Calu3 (cell line): ENCODE measurements around the gene ZFP36L2. TPM values are rescaled to one million over a fixed set of nuclear protein-coding genes. Genes with fewer than 3 reads are reported as not detected.

Experiments used
- BruUV-seq: library from RNA; stranded (reverse); fragments of 400-500 nt; replicated peaks from 2 replicates; lab custom pipeline; 2021; lab: Mats Ljungman, UMichigan
- CTCF ChIA-PET: fragments of 300-600 bp; sonication (Branson Sonifier 250); formaldehyde crosslinking; loops from one replicate; lab custom pipeline; 2022; ENCODE audit warnings: antibody characterized with exemption; lab: Charles Lee
- DNase-seq: peaks from one replicate; pipeline ENCODE4 v3.0.0; 2022
- H3K27ac Mint-ChIP-seq: one replicate; pipeline ENCODE4 v1.8.0; 2022; ENCODE audit warnings: mixed read lengths; ENCODE audit not compliant: unreplicated experiment
- H3K27me3 Mint-ChIP-seq: one replicate; pipeline ENCODE4 v1.8.0; 2022; ENCODE audit warnings: mixed read lengths; ENCODE audit not compliant: unreplicated experiment
- H3K36me3 Mint-ChIP-seq: one replicate; pipeline ENCODE4 v1.8.0; 2022; ENCODE audit warnings: mild to moderate bottlenecking, moderate library complexity, mixed read lengths; ENCODE audit not compliant: insufficient read depth, unreplicated experiment
- H3K4me1 Mint-ChIP-seq: one replicate; pipeline ENCODE4 v1.8.0; 2022; ENCODE audit warnings: mild to moderate bottlenecking, low read depth, mixed read lengths; ENCODE audit not compliant: unreplicated experiment
- H3K4me3 Mint-ChIP-seq: one replicate; pipeline ENCODE4 v1.8.0; 2022; ENCODE audit warnings: mild to moderate bottlenecking, low read depth, moderate library complexity, mixed read lengths; ENCODE audit not compliant: unreplicated experiment
- H3K9me3 Mint-ChIP-seq: one replicate; pipeline ENCODE4 v1.8.0; 2022; ENCODE audit warnings: low read depth, mixed read lengths; ENCODE audit not compliant: unreplicated experiment
- CTCF ChIP-seq: fragments of 200-600 bp; IDR thresholded peaks from one replicate; pipeline ENCODE4 v1.8.0; 2022; ENCODE audit warnings: antibody characterized with exemption; ENCODE audit not compliant: unreplicated experiment
- intact Hi-C: fragments of 100-400 bp; cut with micrococcal nuclease; formaldehyde crosslinking; loops from one replicate; pipeline ENCODE4 v1.10.0; 2022; ENCODE audit not compliant: unreplicated experiment
- total RNA-seq: library from RNA; stranded (reverse); gene quantifications from 2 replicates; pipeline ENCODE4 v1.2.3, GENCODE V29; 2022

Gene ZFP36L2
- total RNA-seq, 1 experiment from 2014 or later, result 90.7 TPM

GRCh38 chr2:43221124-43221762 lies 5.2 kb downstream of the ZFP36L2 start:
- peak; percentile 19 for DNase-seq
- H3K27me3 Mint-ChIP-seq, result no peaks in the 10 kb centered on the region
- H3K4me3 Mint-ChIP-seq, result peak overlapping the region; percentile 98
- intact Hi-C loops, result loop anchor here (2.0 to 5.0 kb wide), 3 partner anchors 39 to 242 kb away; no protein-coding TSS in a partner anchor
- H3K36me3 Mint-ChIP-seq, result peaks cover 78% of the 10 kb centered on the region
- no peak for TF ChIP-seq CTCF
- CTCF ChIA-PET, result interaction anchor here (0.6 to 2.0 kb wide), 5 partner anchors 27 to 197 kb away, joined by 3 to 10 read pairs (median 5); no protein-coding TSS in a partner anchor
- BruUV-seq, result no TSS peak
- no peaks in the 10 kb centered on the region for H3K9me3 Mint-ChIP-seq
- peak overlapping the region; percentile 84 for H3K27ac Mint-ChIP-seq
- H3K4me1 Mint-ChIP-seq, result peaks cover 35% of the 10 kb centered on the region

DNA sequence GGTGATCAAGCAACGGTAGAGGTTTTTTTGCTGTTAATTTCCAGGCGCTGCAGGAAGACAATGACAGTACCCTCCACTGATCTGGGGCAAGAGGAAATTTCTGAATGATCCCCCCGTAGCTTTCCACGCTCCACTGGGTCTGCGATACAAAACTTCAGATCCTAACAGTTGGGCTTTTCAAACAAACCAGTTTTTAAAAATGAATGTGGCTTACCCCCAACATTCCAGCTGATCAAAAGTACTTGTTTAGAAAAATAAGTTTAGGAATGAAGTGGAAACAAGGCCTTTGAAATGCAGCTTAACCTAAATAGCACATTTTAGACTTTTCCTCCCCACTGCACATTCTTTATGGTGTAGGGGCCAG lies 5.7 kb downstream of the ZFP36L2 start:
- Mint-ChIP-seq H3K27ac (peak overlapping the region; percentile 84), H3K4me3 (peak overlapping the region; percentile 98), H3K9me3 (no peaks in the 10 kb centered on the region), H3K27me3 (no peaks in the 10 kb centered on the region), H3K36me3 (peaks cover 73% of the 10 kb centered on the region), H3K4me1 (peaks cover 35% of the 10 kb centered on the region)
- CTCF ChIA-PET, result interaction anchor here (1.9 to 2.0 kb wide), 2 partner anchors 26 to 51 kb away, joined by 7 to 10 read pairs; no protein-coding TSS in a partner anchor
- intact Hi-C loops, result loop anchor here (2.0 to 5.0 kb wide), 3 partner anchors 38 to 242 kb away; no protein-coding TSS in a partner anchor
- TF ChIP-seq CTCF, result no peak
- no TSS peak for BruUV-seq
- no peak for DNase-seq

GRCh38 chr2:43220229-43220751 lies 6.1 kb downstream of the ZFP36L2 start:
- no peaks in the 10 kb centered on the region for H3K9me3 Mint-ChIP-seq
- CTCF ChIA-PET, result interaction anchor here (0.6 to 1.9 kb wide), 2 partner anchors 15 to 51 kb away, joined by 4 to 10 read pairs; no protein-coding TSS in a partner anchor
- peaks cover 69% of the 10 kb centered on the region for H3K36me3 Mint-ChIP-seq
- no peaks in the 10 kb centered on the region for H3K27me3 Mint-ChIP-seq
- intact Hi-C loops, result loop anchor here (2.0 to 5.0 kb wide), 3 partner anchors 38 to 241 kb away; no protein-coding TSS in a partner anchor
- H3K4me3 Mint-ChIP-seq, result peak overlapping the region; percentile 98
- TSS peak; percentile 72 for BruUV-seq
- H3K4me1 Mint-ChIP-seq, result peaks cover 35% of the 10 kb centered on the region
- DNase-seq, result no peak
- peak overlapping the region; percentile 84 for H3K27ac Mint-ChIP-seq
- TF ChIP-seq CTCF, result no peak

GRCh38 chr2:43219383-43220228 lies 6.8 kb downstream of the ZFP36L2 start:
- no TSS peak for BruUV-seq
- CTCF ChIA-PET, result interaction anchor here (0.6 to 1.9 kb wide), 2 partner anchors 15 to 50 kb away, joined by 4 to 10 read pairs; no protein-coding TSS in a partner anchor
- Mint-ChIP-seq H3K36me3 (peaks cover 62% of the 10 kb centered on the region), H3K27ac (peak overlapping the region; percentile 84), H3K9me3 (no peaks in the 10 kb centered on the region), H3K4me3 (peak overlapping the region; percentile 98), H3K4me1 (peaks cover 35% of the 10 kb centered on the region), H3K27me3 (no peaks in the 10 kb centered on the region)
- TF ChIP-seq CTCF, result no peak
- intact Hi-C loops, result loop anchor here (2.0 to 5.0 kb wide), 3 partner anchors 37 to 241 kb away; no protein-coding TSS in a partner anchor
- DNase-seq, result peak; percentile 91
